Lower lobe of right lung (tissue), 2 donors: ENCODE measurements around the gene TMEM178B. TPM values are rescaled to one million over a fixed set of nuclear protein-coding genes. Genes with fewer than 3 reads are reported as not detected.

ENCODE experiments used
- ATAC-seq, 2 donors: fragments of 200-7000 bp; cut with Tn5 transposase; one replicate each; pipeline ENCODE4 v1.9.1; 2020 to 2022; ENCODE audit warnings: mild to moderate bottlenecking in 2 of 2, moderate library complexity in 2 of 2
- DNase-seq: peaks from one replicate; pipeline ENCODE4 v3.0.0-alpha.2; 2020
- H3K27ac ChIP-seq: fragments of 200-600 bp; one replicate; pipeline ENCODE4 v1.8.0; 2022
- H3K27me3 ChIP-seq: fragments of 200-600 bp; one replicate; pipeline ENCODE4 v1.8.0; 2022; ENCODE audit warnings: low read depth
- H3K36me3 ChIP-seq: fragments of 200-600 bp; one replicate; pipeline ENCODE4 v1.8.0; 2022; ENCODE audit warnings: mild to moderate bottlenecking
- H3K4me1 ChIP-seq: fragments of 200-600 bp; one replicate; pipeline ENCODE4 v1.8.0; 2022
- H3K4me3 ChIP-seq: fragments of 200-600 bp; one replicate; pipeline ENCODE4 v1.8.0; 2022; ENCODE audit warnings: mild to moderate bottlenecking
- H3K9me3 ChIP-seq: fragments of 200-600 bp; one replicate; pipeline ENCODE4 v1.8.0; 2022
- intact Hi-C: fragments of 100-400 bp; cut with DNase I; formaldehyde crosslinking; loops from one replicate; pipeline ENCODE4 v1.11.0; 2022
- total RNA-seq: library from RNA; stranded (reverse); fragmentation: NEBNext Ultra II Directional; extraction: Animal tissue kit (Norgen Biotek cat#: 25700); gene quantifications from one replicate; pipeline ENCODE4 v1.2.1, GENCODE V29; 2021
- TF ChIP-seq, protein P1 (sequence below): fragments of 200-600 bp; IDR thresholded peaks from one replicate; pipeline ENCODE4 v1.8.0; 2022; ENCODE audit warnings: antibody characterized with exemption, mild to moderate bottlenecking
- donor health status: DM: no; HTN: yes; CAD: no; lungs with severe emphysema.

Gene TMEM178B
- total RNA-seq, 1 donor from 2014 or later, result 0.18 TPM

DNA sequence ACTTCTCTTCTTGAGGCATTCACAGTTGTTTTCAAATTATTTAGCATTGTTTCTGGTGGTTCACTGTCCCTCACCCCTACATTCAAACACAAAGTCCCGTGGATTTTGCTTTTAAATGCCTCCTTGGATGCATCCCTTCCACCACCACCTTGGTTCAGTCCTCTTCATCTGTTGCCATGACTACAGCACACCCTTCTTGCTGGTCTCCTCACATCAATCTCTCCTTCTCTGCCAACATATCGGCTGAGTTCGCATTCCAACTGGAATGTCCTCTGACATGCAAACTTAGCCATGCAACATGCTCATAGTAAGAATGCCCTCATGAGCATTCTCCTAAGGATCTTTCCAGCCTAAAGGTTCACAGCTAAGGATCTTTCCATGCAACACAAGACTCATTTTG is 279.1 kb downstream of the TMEM178B start:
- Histone ChIP-seq H3K27me3 (no peaks in the 10 kb centered on the region), H3K36me3 (no peaks in the 10 kb centered on the region), H3K4me3 (no peak overlapping the region), H3K4me1 (no peaks in the 10 kb centered on the region), H3K9me3 (no peaks in the 10 kb centered on the region), H3K27ac (no peak overlapping the region)
- DNase-seq (no peak), ATAC-seq (no peak)
- intact Hi-C loops, result no loop called here
- TF ChIP-seq, protein P1, sequence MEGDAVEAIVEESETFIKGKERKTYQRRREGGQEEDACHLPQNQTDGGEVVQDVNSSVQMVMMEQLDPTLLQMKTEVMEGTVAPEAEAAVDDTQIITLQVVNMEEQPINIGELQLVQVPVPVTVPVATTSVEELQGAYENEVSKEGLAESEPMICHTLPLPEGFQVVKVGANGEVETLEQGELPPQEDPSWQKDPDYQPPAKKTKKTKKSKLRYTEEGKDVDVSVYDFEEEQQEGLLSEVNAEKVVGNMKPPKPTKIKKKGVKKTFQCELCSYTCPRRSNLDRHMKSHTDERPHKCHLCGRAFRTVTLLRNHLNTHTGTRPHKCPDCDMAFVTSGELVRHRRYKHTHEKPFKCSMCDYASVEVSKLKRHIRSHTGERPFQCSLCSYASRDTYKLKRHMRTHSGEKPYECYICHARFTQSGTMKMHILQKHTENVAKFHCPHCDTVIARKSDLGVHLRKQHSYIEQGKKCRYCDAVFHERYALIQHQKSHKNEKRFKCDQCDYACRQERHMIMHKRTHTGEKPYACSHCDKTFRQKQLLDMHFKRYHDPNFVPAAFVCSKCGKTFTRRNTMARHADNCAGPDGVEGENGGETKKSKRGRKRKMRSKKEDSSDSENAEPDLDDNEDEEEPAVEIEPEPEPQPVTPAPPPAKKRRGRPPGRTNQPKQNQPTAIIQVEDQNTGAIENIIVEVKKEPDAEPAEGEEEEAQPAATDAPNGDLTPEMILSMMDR, result no peak

DNA sequence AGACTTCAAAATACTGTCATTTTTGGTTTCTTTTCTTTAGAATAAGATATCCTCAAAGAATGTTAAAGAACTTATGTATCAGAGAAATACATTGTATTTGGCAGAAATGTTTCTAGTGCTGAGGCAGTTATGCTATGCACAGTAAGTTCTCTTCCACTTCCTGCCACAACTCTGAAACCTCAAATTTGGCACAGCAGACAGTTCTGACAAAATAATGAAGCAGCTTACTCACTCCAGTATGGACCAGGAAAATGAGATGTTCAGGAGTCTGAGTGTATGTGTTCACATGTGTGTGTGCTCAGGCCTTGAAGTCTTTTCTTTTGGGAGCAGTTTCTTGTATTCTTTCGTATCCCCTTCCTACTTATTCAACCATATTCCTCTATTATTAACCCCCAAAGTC is 280.4 kb downstream of the TMEM178B start:
- H3K36me3 ChIP-seq, result no peaks in the 10 kb centered on the region
- intact Hi-C loops, result no loop called here
- H3K9me3 ChIP-seq, result no peaks in the 10 kb centered on the region
- ATAC-seq (no peak), DNase-seq (no peak)
- no peak overlapping the region for H3K4me3 ChIP-seq
- no peak overlapping the region for H3K27ac ChIP-seq
- TF ChIP-seq, protein P1, result no peak
- H3K27me3 ChIP-seq, result no peaks in the 10 kb centered on the region
- no peaks in the 10 kb centered on the region for H3K4me1 ChIP-seq

DNA sequence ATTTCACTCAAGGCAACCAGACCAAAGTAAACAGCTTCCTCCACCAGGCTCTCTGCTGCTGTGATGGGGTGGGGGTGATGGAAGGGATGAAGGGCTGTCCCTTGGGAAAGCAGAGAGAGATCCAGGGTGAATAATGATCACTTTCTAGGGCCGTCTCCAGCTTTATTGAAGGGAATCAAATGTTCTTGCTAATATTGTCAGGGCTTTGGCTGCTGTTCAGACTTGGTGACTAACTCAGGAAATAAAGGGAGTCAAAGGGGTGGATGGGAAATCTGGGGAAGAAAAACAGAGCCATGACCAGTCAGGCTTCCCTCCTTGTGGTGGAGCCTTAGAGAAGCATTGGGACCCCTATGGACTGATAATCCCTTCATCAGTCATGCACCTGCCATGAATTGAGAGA is 281.2 kb downstream of the TMEM178B start:
- no peak for ATAC-seq
- no peak for DNase-seq
- no peak overlapping the region for H3K4me3 ChIP-seq
- TF ChIP-seq, protein P1, result no peak
- no peaks in the 10 kb centered on the region for H3K36me3 ChIP-seq
- no peaks in the 10 kb centered on the region for H3K27me3 ChIP-seq
- H3K9me3 ChIP-seq, result no peaks in the 10 kb centered on the region
- intact Hi-C loops, result no loop called here
- no peaks in the 10 kb centered on the region for H3K4me1 ChIP-seq
- no peak overlapping the region for H3K27ac ChIP-seq

DNA sequence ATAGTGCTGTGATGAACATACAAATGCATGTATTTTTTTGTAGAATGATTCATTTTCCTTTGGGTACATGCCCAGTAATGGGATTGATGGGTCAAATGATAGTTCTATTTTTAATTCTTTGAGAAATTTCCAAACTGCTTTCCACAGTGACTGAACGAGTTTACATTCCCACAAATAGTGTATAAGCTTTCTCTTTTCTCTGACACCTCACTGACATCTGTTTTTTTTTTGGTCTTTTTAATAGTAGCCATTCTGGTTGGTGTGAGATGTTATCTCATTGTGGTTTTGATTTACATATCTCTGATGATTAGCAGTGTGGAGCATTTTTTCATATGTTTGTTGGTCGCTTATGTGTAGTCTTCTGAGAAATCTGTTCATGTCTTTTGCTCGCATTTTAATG is 282.3 kb downstream of the TMEM178B start:
- H3K36me3 ChIP-seq, result no peaks in the 10 kb centered on the region
- H3K4me3 ChIP-seq, result no peak overlapping the region
- intact Hi-C loops, result no loop called here
- DNase-seq (no peak), ATAC-seq (no peak)
- TF ChIP-seq, protein P1, result no peak
- H3K27me3 ChIP-seq, result no peaks in the 10 kb centered on the region
- H3K27ac ChIP-seq, result no peak overlapping the region
- H3K4me1 ChIP-seq, result no peaks in the 10 kb centered on the region
- no peaks in the 10 kb centered on the region for H3K9me3 ChIP-seq

DNA sequence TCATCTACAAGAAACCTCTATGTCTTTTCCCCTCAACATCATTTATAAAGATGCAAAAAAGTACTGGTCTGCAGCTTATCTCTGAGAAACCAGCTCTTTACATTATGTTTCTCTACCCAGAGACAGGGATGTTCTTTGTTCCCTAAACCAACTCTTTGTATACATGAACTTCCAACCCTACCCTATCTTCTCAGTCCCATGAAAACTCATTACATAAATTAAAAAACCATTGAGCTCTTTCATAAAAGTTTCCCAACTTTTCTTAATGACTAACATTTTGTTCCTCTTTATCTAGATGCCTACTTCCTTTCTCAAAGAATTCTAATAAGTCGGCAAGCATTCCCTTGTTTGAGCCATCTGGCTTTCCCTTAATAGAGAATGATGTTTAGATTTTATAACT is 284.5 kb downstream of the TMEM178B start:
- no peak for ATAC-seq
- Histone ChIP-seq H3K4me3 (no peak overlapping the region), H3K27me3 (no peaks in the 10 kb centered on the region), H3K9me3 (no peaks in the 10 kb centered on the region), H3K27ac (no peak overlapping the region), H3K36me3 (no peaks in the 10 kb centered on the region), H3K4me1 (no peaks in the 10 kb centered on the region)
- no peak for DNase-seq
- TF ChIP-seq, protein P1, result no peak
- intact Hi-C loops, result no loop called here

DNA sequence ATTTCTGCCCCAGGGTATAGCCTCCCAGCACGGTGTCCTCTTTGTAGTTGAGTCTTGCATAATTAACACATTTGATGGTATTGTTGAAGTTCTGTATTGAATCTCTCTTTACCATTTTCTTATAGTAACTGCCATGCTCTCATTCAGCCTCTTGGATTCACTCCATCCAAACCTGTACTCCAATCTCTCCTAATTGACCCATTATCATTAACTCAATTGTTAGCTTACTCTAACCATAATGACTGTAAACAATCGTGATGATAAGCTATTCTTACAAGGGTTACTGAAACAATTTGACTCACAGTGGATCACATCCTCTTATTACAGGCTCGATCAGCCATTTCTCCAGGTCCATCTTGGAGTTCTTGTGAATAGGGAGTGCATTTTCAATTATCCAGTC is 285.4 kb downstream of the TMEM178B start:
- TF ChIP-seq, protein P1, result no peak
- DNase-seq (no peak), ATAC-seq (no peak)
- no peaks in the 10 kb centered on the region for H3K4me1 ChIP-seq
- no peaks in the 10 kb centered on the region for H3K36me3 ChIP-seq
- intact Hi-C loops, result no loop called here
- H3K4me3 ChIP-seq, result no peak overlapping the region
- H3K27ac ChIP-seq, result no peak overlapping the region
- no peaks in the 10 kb centered on the region for H3K9me3 ChIP-seq
- H3K27me3 ChIP-seq, result no peaks in the 10 kb centered on the region
